ENCODE results near the gene ANO8. TPM values are rescaled to one million over a fixed set of nuclear protein-coding genes. Genes with fewer than 3 reads are reported as not detected.
A peak's percentile ranks its signal among the peaks of the same experiment; 100 is the strongest.

ANO8 gene
- total and polyA plus RNA-seq, 2 of the 13 experiments (the other 11 are each of a cell fraction or from before 2014, with no cell fraction given) = 1.8 to 3.5 TPM

- TF ChIP-seq FOXK2 (IDR thresholded peaks at IDR 0.05) = peak; percentile 32; the same call in 1 of the 2 replicates
- TF ChIP-seq SRSF1 (optimal IDR thresholded peaks at IDR 0.05; ENCODE audit: low read depth, low read length) = peak; percentile 68
- TF ChIP-seq NR0B2 (CRISPR knock-in tag; IDR thresholded peaks at IDR 0.05) = peak; percentile 67; the same call in 1 of the 2 replicates
- peak; percentile 45; the same call in 1 of the 2 replicates for TF ChIP-seq BORCS8-MEF2B (CRISPR knock-in tag; IDR thresholded peaks at IDR 0.05)
- peak; percentile 70 for TF ChIP-seq SALL1 (CRISPR knock-in tag; IDR thresholded peaks at IDR 0.05)
- no peak for TF ChIP-seq ZNF850 (CRISPR knock-in tag; conservative IDR thresholded peaks at IDR 0.05)
- 0 out of 4 replicates have a peak, but pooled peaks of 1 of the 2 experiments have one; percentile 45 for TF ChIP-seq KLF16 (CRISPR knock-in tag; IDR thresholded peaks at IDR 0.05)
- TF ChIP-seq ZBTB43 (CRISPR knock-in tag; conservative IDR thresholded peaks at IDR 0.05) = 0 out of 2 replicates have a peak, but pooled peaks have one; percentile 44
- peak; percentile 79 for TF ChIP-seq REPIN1 (CRISPR knock-in tag; IDR thresholded peaks at IDR 0.05; ENCODE audit: borderline replicate concordance, low read depth)
- TF ChIP-seq ATF7-NPFF (CRISPR knock-in tag; IDR thresholded peaks at IDR 0.05; ENCODE audit: low read depth) = peak; percentile 67; the same call in 1 of the 2 replicates
- TF ChIP-seq MEIS1 (CRISPR knock-in tag; IDR thresholded peaks at IDR 0.05; ENCODE audit: borderline replicate concordance) = peak; percentile 27; the same call in 1 of the 2 replicates
- TF ChIP-seq ZNF674 (CRISPR knock-in tag; IDR thresholded peaks at IDR 0.05; ENCODE audit: low read depth) = peak; percentile 55; the same call in 1 of the 2 replicates
- peak; percentile 15; the same call in 1 of the 2 replicates for TF ChIP-seq ZNF451 (CRISPR knock-in tag; IDR thresholded peaks at IDR 0.05)
- TF ChIP-seq YY1 (IDR thresholded peaks at IDR 0.05; ENCODE audit: insufficient read depth, insufficient replicate concordance, low read depth, low read length) = peak; percentile 81
- peak; percentile 78 for TF ChIP-seq TAF15 (IDR thresholded peaks at IDR 0.05; ENCODE audit: low read depth, low read length, poor library complexity, severe bottlenecking)
- no peak for TF ChIP-seq SMC3 (IDR thresholded peaks at IDR 0.05; ENCODE audit: low read length)
- TF ChIP-seq FOXK1 (CRISPR knock-in tag; IDR thresholded peaks at IDR 0.05; ENCODE audit: borderline replicate concordance, low read depth) = peak; percentile 46; the same call in 1 of the 2 replicates
- TF ChIP-seq ARID5B (CRISPR knock-in tag; IDR thresholded peaks at IDR 0.05) = no peak
- 0 out of 2 replicates have a peak, but pooled peaks have one; percentile 84 for TF ChIP-seq PRMT3 (CRISPR knock-in tag; IDR thresholded peaks at IDR 0.05; ENCODE audit: borderline replicate concordance, low read depth)
- TF ChIP-seq SETDB1 (CRISPR knock-in tag; IDR thresholded peaks at IDR 0.05; ENCODE audit: borderline replicate concordance) = no peak
- TF ChIP-seq NFKB2 (CRISPR knock-in tag; IDR thresholded peaks at IDR 0.05; ENCODE audit: borderline replicate concordance) = peak; percentile 86; the same call in 1 of the 2 replicates
- no peak; the same call in 1 of the 2 replicates for TF ChIP-seq ZNF552 (CRISPR knock-in tag; IDR thresholded peaks at IDR 0.05; ENCODE audit: borderline replicate concordance)
- TF ChIP-seq ARNT (IDR thresholded peaks at IDR 0.05) = no peak
Measured at GRCh38 chr19:17334414-17335409, at the start of gene ANO8 (continued).
